Hematopoietic multipotent progenitor cell treated with erythropoietin and hydrocortisone succinate and interleukin-3 and kit ligand, for 4 days (in vitro differentiated cells): Measurements from ENCODE around the gene DNAH10.
A peak's percentile ranks its signal among the peaks of the same experiment; 100 is the strongest.
"Not testable (repeated sequence)": the region's sequence is repeated elsewhere in the genome, so short reads cannot be mapped to it uniquely, and the experiment has no call there.

Experiments used
- DNase-seq: peaks from one replicate; pipeline ENCODE4 v3.0.0-alpha.2; 2015

Gene DNAH10

GRCh38 chr12:123937707-123938591, 175.8 kb downstream of the DNAH10 start:
- DNase-seq = peak; percentile 50

- peak; percentile 18 for DNase-seq
Measured at GRCh38 chr12:123938679-123939480, 176.8 kb downstream of the DNAH10 start.

- DNase-seq = no peak
Measured at GRCh38 chr12:123939716-123940626, 177.9 kb downstream of the DNAH10 start.

GRCh38 chr12:123940627-123940966, 178.5 kb downstream of the DNAH10 start:
- DNase-seq = no peak

GRCh38 chr12:123941000-123941399, 178.9 kb downstream of the DNAH10 start:
- no peak for DNase-seq

GRCh38 chr12:123941624-123942237, 179.6 kb downstream of the DNAH10 start:
- DNase-seq = no peak

GRCh38 chr12:123942238-123942653, 180.1 kb downstream of the DNAH10 start:
- DNase-seq = no peak

- DNase-seq = peak; percentile 18
Measured at GRCh38 chr12:123942911-123943648, 181.0 kb downstream of the DNAH10 start.

- no peak for DNase-seq
Measured at GRCh38 chr12:123943816-123944215, 181.7 kb downstream of the DNAH10 start.

GRCh38 chr12:123944696-123945095, 182.6 kb downstream of the DNAH10 start:
- no peak for DNase-seq

- DNase-seq = no peak
Measured at GRCh38 chr12:123945287-123946151, 183.4 kb downstream of the DNAH10 start.

GRCh38 chr12:123946152-123946515, 184.0 kb downstream of the DNAH10 start:
- no peak for DNase-seq

- not testable (repeated sequence) for DNase-seq
Measured at GRCh38 chr12:123946516-123947505, 184.7 kb downstream of the DNAH10 start.

- not testable (repeated sequence) for DNase-seq
Measured at GRCh38 chr12:123947531-123947930, 185.4 kb downstream of the DNAH10 start.

GRCh38 chr12:123948401-123948795, 186.3 kb downstream of the DNAH10 start:
- DNase-seq = no peak

- no peak for DNase-seq
Measured at GRCh38 chr12:123948796-123949769, 187.0 kb downstream of the DNAH10 start.

- no peak for DNase-seq
Measured at GRCh38 chr12:123949770-123950165, 187.7 kb downstream of the DNAH10 start.
